ENCODE data around the gene DDX24.

The DDX24 gene

GRCh38 chr14:94077823-94078222 lies 3.2 kb downstream of the DDX24 start:
- TF ChIP-seq GATA3 (IDR thresholded peaks at IDR 0.05; ENCODE audit: low read depth, low read length) (no peak), GATA2 (IDR thresholded peaks at IDR 0.05; ENCODE audit: low read depth, low read length) (no peak)

GRCh38 chr14:94077111-94077821 lies 3.7 kb downstream of the DDX24 start:
- TF ChIP-seq GATA2 (IDR thresholded peaks at IDR 0.05; ENCODE audit: low read depth, low read length): no peak
- no peak for TF ChIP-seq GATA3 (IDR thresholded peaks at IDR 0.05; ENCODE audit: low read depth, low read length)

- TF ChIP-seq GATA2 (IDR thresholded peaks at IDR 0.05; ENCODE audit: low read depth, low read length) (no peak), GATA3 (IDR thresholded peaks at IDR 0.05; ENCODE audit: low read depth, low read length) (no peak)
Measured at GRCh38 chr14:94075008-94075407, 6.0 kb downstream of the DDX24 start.

GRCh38 chr14:94074534-94074933 lies 6.5 kb downstream of the DDX24 start:
- TF ChIP-seq GATA3 (IDR thresholded peaks at IDR 0.05; ENCODE audit: low read depth, low read length): no peak
- TF ChIP-seq GATA2 (IDR thresholded peaks at IDR 0.05; ENCODE audit: low read depth, low read length): no peak

GRCh38 chr14:94066089-94066676 lies 14.8 kb downstream of the DDX24 start:
- TF ChIP-seq GATA3 (IDR thresholded peaks at IDR 0.05; ENCODE audit: low read depth, low read length) (no peak), GATA2 (IDR thresholded peaks at IDR 0.05; ENCODE audit: low read depth, low read length) (no peak)

- TF ChIP-seq GATA2 (IDR thresholded peaks at IDR 0.05; ENCODE audit: low read depth, low read length) (no peak), GATA3 (IDR thresholded peaks at IDR 0.05; ENCODE audit: low read depth, low read length) (no peak)
Measured at GRCh38 chr14:94062344-94062940, 18.6 kb downstream of the DDX24 start.

GRCh38 chr14:94059998-94060397 lies 21.0 kb downstream of the DDX24 start:
- TF ChIP-seq GATA3 (IDR thresholded peaks at IDR 0.05; ENCODE audit: low read depth, low read length): no peak
- no peak for TF ChIP-seq GATA2 (IDR thresholded peaks at IDR 0.05; ENCODE audit: low read depth, low read length)

- no peak for TF ChIP-seq GATA3 (IDR thresholded peaks at IDR 0.05; ENCODE audit: low read depth, low read length)
- no peak for TF ChIP-seq GATA2 (IDR thresholded peaks at IDR 0.05; ENCODE audit: low read depth, low read length)
Measured at GRCh38 chr14:94058674-94059138, 22.3 kb downstream of the DDX24 start.

- TF ChIP-seq GATA3 (IDR thresholded peaks at IDR 0.05; ENCODE audit: low read depth, low read length) (no peak), GATA2 (IDR thresholded peaks at IDR 0.05; ENCODE audit: low read depth, low read length) (no peak)
Measured at GRCh38 chr14:94058128-94058673, 22.8 kb downstream of the DDX24 start.

- TF ChIP-seq GATA3 (IDR thresholded peaks at IDR 0.05; ENCODE audit: low read depth, low read length) (no peak), GATA2 (IDR thresholded peaks at IDR 0.05; ENCODE audit: low read depth, low read length) (no peak)
Measured at GRCh38 chr14:94056579-94057308, 24.3 kb downstream of the DDX24 start.

- TF ChIP-seq GATA3 (IDR thresholded peaks at IDR 0.05; ENCODE audit: low read depth, low read length) (no peak), GATA2 (IDR thresholded peaks at IDR 0.05; ENCODE audit: low read depth, low read length) (no peak)
Measured at GRCh38 chr14:94054936-94055335, 26.1 kb downstream of the DDX24 start.

- TF ChIP-seq GATA2 (IDR thresholded peaks at IDR 0.05; ENCODE audit: low read depth, low read length): no peak
- TF ChIP-seq GATA3 (IDR thresholded peaks at IDR 0.05; ENCODE audit: low read depth, low read length): no peak
Measured at GRCh38 chr14:94054401-94054800, 26.6 kb downstream of the DDX24 start.

GRCh38 chr14:94052662-94053061 lies 28.3 kb downstream of the DDX24 start:
- TF ChIP-seq GATA3 (IDR thresholded peaks at IDR 0.05; ENCODE audit: low read depth, low read length) (no peak), GATA2 (IDR thresholded peaks at IDR 0.05; ENCODE audit: low read depth, low read length) (no peak)

- no peak for TF ChIP-seq GATA2 (IDR thresholded peaks at IDR 0.05; ENCODE audit: low read depth, low read length)
- no peak for TF ChIP-seq GATA3 (IDR thresholded peaks at IDR 0.05; ENCODE audit: low read depth, low read length)
Measured at GRCh38 chr14:94052199-94052598, 28.8 kb downstream of the DDX24 start.
